Measurements from ENCODE around the gene DHDDS. TPM values are rescaled to one million over a fixed set of nuclear protein-coding genes. Genes with fewer than 3 reads are reported as not detected.

Gene DHDDS
- total RNA-seq, 3 donors from 2014 or later = 72.9 to 137 (median 118) TPM

DNA sequence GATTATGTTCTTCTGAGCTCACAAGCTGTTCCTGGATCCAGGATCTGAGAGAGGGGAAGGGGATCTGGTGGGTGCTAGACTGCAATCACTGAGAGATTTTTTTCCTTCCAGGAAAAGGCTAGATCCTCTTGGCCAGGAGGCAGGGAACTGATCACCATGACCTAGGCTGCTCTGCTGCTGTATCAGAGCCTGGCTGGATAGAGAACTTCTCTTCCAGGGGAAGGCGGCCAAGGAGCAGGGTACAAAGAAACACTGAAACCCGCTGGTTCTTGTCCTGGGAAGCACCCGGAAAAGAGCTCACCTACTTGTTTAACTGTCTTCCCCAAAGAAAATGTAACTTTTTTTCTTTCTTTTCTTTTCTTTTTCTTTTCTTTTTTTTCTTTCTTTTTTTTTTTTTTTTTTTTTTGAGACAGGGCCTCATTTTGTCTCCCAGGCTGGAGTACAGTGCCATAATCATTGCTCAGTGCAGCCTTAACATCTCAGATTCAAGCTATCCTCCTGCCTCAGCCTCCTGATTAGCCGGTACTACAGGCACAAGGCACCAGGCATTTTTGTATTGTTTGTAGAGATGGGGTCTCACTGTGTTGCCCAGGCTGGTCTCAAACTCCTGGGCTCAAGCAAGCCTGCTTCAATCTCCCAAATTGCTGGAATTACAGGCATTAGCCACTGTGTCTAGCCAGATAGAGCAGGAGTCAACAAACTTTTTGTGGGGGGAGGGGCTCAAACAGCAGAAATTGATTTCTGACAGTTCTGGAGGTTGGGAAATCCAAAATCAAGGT lies 85.1 kb downstream of the DHDDS start:
- intact Hi-C loops (cut with DNase I, micrococcal nuclease) = no loop called here
- Histone ChIP-seq H3K36me3 (ENCODE audit: low read depth) (no peaks in the 10 kb centered on the region), H3K9me3 (no peaks in the 10 kb centered on the region), H3K4me1 (ENCODE audit: low read depth) (no peaks in the 10 kb centered on the region), H3K4me3 (no peak overlapping the region)
- TF ChIP-seq, protein P1, sequence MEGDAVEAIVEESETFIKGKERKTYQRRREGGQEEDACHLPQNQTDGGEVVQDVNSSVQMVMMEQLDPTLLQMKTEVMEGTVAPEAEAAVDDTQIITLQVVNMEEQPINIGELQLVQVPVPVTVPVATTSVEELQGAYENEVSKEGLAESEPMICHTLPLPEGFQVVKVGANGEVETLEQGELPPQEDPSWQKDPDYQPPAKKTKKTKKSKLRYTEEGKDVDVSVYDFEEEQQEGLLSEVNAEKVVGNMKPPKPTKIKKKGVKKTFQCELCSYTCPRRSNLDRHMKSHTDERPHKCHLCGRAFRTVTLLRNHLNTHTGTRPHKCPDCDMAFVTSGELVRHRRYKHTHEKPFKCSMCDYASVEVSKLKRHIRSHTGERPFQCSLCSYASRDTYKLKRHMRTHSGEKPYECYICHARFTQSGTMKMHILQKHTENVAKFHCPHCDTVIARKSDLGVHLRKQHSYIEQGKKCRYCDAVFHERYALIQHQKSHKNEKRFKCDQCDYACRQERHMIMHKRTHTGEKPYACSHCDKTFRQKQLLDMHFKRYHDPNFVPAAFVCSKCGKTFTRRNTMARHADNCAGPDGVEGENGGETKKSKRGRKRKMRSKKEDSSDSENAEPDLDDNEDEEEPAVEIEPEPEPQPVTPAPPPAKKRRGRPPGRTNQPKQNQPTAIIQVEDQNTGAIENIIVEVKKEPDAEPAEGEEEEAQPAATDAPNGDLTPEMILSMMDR (IDR thresholded peaks at IDR 0.05) = no peak
- DNase-seq (no peak), ATAC-seq (no peak)

DNA sequence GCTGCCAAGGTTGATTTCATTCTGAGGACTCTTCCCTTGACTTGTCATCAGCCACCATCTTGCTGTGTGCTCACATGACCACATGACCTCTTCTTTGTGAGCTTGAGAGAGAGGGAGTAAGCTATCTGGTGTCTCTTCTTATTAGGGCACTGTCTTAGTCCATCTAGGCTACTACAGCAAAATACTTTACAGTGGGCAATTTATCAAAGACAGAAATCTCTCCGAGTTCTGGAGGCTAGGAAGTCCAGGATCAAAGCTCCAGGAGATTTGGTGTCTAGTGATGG lies 85.6 kb downstream of the DHDDS start:
- TF ChIP-seq, protein P1 (IDR thresholded peaks at IDR 0.05) = no peak
- no peak overlapping the region for H3K4me3 ChIP-seq
- no peak for DNase-seq
- H3K9me3 ChIP-seq = no peaks in the 10 kb centered on the region
- intact Hi-C loops (cut with DNase I, micrococcal nuclease) = no loop called here
- H3K36me3 ChIP-seq (ENCODE audit: low read depth) = no peaks in the 10 kb centered on the region
- no peak for ATAC-seq
- H3K4me1 ChIP-seq (ENCODE audit: low read depth) = no peaks in the 10 kb centered on the region

DNA sequence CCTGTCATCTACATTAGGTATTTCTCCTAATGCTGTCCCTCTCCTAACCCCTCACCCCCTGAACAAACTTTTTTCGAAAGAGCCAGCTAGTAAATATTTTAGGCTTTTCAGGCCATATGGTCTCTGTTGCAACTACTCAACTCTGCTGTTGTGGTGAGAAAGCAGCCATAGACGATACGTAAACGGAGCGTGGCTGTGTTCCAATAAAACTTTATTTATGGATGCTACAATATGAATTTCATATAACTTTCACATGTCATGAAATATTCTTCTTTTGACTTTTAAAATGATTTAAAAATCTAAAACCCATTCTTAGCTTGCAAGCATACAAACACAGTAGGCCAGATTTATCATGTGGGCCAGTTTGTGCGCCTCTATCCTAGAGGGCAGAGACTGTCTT lies 86.2 kb downstream of the DHDDS start:
- DNase-seq (no peak), ATAC-seq (no peak)
- Histone ChIP-seq H3K4me3 (no peak overlapping the region), H3K36me3 (ENCODE audit: low read depth) (no peaks in the 10 kb centered on the region), H3K4me1 (ENCODE audit: low read depth) (no peaks in the 10 kb centered on the region), H3K9me3 (no peaks in the 10 kb centered on the region)
- intact Hi-C loops (cut with DNase I, micrococcal nuclease) = no loop called here
- TF ChIP-seq, protein P1 (IDR thresholded peaks at IDR 0.05) = no peak

DNA sequence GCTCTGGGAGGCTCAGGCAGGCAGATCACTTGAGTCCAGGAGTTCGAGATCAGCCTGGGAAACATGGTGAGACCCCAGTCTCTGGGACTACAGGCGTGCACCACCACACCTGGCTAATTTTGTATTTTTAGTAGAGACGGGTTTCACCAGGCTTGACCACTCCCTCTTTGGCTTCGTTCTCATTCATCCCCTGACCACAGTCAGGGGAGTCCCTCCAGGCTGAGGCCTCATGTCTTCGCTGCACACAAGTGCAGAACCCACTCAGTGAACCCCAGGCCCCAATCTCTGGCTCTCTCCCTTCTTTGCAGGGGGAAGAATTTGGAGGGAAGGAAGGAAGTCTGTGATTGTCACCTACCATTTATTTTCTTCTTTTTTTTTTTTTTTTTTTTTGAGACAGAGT lies 88.2 kb downstream of the DHDDS start:
- no peaks in the 10 kb centered on the region for H3K9me3 ChIP-seq
- no peak overlapping the region for H3K4me3 ChIP-seq
- intact Hi-C loops (cut with DNase I, micrococcal nuclease) = no loop called here
- ATAC-seq (no peak), DNase-seq (no peak)
- TF ChIP-seq, protein P1 (IDR thresholded peaks at IDR 0.05) = no peak
- H3K4me1 ChIP-seq (ENCODE audit: low read depth) = no peaks in the 10 kb centered on the region
- no peaks in the 10 kb centered on the region for H3K36me3 ChIP-seq (ENCODE audit: low read depth)

Other genes with a start within 250 kb of the DHDDS start
- gene CATSPER4, start 241.7 kb upstream of the DHDDS start, total RNA-seq = not detected
- gene CEP85, start 198.1 kb upstream of the DHDDS start, total RNA-seq = 10 to 100 TPM; 10.7 to 15.9 (median 15.6) TPM
- 100 to 1,000 TPM; 156 to 422 (median 385) TPM for gene SH3BGRL3, start 152.2 kb upstream of the DHDDS start, total RNA-seq
- 10 to 100 TPM; 12.9 to 17.9 (median 16.4) TPM for gene UBXN11, start 125.7 kb upstream of the DHDDS start, total RNA-seq
- 10 to 100 TPM in 2 of 3 donors, 1 to 10 TPM in 1; 6.9 to 17.8 (median 13.1) TPM for gene CD52, start 114.4 kb upstream of the DHDDS start, total RNA-seq
- gene CRYBG2, start 78.2 kb upstream of the DHDDS start, total RNA-seq = 10 to 100 TPM; 19.4 to 27.7 (median 19.6) TPM
- 1 to 10 TPM in 1 of 3 donors, under 1 TPM in 1, not detected in 1; 0.19 to 1.0 TPM for gene ZNF683, start 59.6 kb upstream of the DHDDS start, total RNA-seq
- not detected for gene LIN28A, start 21.5 kb upstream of the DHDDS start, total RNA-seq
- gene HMGN2, start 40.1 kb downstream of the DHDDS start, total RNA-seq = 100 to 1,000 TPM; 186 to 463 (median 271) TPM
- gene RPS6KA1, start 97.4 kb downstream of the DHDDS start, total RNA-seq = 100 to 1,000 TPM in 2 of 3 donors, 10 to 100 TPM in 1; 81.4 to 183 (median 146) TPM